ENCODE data around the gene LYRM4.

The LYRM4 gene

DNA sequence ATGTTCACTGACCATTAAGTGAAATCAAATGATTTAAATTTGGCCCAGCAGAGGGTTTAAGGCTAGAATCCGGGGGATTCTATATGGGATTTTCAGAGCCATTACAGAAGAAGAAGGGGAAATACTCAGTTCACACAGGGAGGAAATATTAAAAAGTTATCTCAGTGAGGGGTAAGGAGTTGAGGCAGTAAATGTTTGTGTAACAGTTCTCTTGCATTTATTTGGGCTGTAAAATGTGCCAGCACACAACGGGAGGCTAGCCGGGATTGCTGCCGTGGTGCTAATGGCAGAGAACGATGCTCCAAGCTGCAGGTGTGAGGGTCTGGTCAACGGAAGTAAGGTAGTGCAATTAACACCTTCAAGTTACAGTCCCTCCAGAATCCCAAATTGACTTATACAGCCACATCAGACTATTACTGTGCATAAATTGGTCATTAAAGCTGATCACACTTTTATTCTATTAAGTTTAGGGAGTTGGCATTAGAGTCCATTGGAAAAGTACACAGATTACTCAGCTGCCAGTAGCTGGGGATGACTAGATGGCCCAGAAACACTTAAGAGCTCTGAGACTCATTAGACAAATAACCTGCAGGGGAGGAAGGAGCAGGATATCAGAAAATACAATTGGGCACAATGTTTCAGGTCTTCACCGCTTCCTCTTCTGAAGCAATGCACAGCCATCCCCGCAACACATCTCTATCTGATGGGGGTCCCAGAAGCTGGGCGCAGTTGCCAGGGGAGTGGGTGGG is 144.3 kb downstream of the LYRM4 start:
- DNase-seq: no peak

DNA sequence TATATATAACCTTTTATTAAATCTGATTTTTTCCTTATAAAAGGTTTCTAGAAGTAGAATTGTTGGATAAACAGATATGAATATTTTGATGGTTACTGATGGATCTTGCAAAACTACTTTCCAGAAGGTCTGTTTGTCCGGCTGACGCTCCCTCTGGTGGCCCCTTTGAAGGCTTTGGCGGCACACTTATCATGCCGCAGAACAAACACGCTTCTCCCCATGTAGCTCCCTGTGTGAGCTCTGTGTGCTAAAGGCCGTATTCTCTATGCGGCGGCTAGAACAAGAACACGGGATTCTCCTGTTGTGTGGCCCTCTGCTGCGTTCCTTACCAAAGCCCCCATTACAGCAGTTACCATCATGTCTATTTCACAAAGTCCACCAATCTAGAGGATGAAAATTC is 145.6 kb downstream of the LYRM4 start:
- no peak for DNase-seq

DNA sequence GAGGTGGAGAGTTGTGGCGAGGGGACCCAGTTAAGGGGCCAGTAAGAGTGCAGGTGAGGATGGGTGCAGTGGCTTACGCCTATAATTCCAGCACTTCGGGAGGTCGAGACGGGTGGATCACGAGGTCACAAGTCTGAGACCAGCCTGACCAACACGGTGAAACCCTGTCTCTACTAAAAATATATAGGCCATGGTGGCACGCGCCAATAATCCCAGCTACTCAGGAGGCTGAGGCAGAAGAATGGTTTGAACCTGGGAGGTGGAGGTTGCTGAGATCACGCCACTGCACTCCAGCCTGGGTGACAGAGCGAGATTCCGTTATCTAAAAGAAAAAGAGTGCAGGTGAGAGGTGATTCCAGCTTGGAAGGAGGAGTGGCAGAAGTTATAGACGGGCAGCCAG is 147.7 kb downstream of the LYRM4 start:
- no peak for DNase-seq

DNA sequence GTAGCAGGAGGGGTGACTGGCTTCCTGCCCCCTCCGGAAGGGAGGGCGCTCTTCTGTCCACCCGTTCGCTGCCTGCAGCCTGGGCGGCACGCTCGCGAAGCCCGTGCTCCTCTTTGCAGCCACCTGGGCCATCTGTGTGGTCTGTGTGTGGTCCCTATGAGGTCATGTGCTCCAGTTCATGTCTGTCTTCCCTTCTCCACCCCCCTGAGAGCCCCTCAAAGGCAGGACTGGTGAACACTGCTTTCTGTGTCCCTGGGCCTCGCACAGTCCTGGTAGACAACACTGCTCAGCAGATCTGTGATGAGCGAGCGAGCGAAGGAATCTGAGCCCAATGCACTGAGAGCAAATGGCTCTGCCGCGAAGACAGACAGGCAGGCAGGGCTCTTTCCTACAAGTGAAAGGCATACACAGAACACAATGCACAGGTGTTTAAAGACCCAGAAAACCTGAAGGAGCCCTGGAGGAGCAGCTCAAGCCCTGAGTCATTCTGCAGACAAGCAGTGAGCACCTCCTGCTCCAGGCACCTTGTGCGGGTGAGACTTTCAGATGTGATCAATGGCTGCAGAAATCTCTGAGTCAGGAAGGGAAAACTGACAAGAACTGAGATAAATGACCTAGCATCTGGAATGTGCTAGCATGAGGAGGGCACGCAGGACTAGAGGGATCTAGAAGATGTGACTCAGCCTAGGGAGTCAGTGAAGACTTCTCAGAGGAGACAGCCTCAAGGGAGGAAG is 148.5 kb downstream of the LYRM4 start:
- DNase-seq: no peak

DNA sequence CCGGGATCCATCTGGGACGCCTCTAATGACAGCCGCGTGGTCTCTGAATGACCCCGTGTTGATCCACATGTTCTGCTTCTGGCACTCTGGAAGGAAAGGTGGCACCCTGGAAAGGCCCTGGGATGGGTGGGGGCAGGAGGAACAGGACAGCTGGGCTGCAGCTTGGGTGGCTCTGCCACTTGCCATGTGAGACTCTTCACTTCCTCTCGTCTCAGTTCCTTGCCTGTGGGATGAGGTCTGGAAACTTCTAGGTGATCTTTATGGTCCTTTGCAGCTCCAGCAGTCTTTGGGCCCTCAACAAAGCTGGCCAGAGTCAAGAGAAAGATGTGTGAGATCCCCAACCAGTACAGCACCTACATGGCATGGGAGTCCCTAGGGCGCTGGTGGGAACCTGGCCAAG is 149.1 kb downstream of the LYRM4 start:
- no peak for DNase-seq

DNA sequence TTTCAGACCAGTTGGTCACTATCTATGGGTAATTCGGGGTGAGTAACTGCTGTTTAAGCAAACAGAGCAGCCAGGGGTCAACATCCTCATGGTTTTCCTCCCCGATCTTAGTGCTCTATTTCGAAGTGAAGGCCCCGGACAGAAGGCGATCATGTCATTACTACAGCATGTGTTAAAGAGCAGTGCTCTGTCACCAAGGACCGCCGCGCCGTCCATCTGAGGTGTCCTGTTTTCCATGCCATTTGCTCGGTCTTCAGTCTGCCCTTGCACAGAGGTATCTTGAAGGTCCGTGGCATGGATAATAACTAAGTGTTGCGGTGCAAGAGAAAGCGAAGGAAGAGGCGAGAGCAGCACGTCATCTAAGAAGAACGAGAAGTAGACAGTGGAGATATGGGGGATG is 150.5 kb downstream of the LYRM4 start:
- DNase-seq: no peak

DNA sequence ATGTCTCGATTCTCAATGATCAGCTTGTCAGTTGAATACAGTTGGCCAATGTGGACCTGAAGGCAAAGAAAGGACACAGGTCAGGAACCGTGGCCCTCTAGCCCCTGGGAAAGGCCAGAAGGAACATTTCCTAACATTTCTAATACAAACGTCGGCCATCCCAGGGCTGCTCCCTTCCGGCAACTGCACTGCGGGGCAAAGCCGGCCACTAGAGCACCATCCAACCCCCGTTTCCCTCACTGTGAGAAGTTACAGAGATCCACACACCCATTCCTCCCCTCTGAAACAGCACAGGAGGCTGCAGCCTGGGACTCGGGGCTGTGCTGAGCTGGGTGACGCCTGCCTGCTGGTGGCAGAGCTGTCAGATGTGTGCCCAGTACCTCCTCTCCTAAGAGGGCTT is 151.3 kb downstream of the LYRM4 start:
- no peak for DNase-seq

DNA sequence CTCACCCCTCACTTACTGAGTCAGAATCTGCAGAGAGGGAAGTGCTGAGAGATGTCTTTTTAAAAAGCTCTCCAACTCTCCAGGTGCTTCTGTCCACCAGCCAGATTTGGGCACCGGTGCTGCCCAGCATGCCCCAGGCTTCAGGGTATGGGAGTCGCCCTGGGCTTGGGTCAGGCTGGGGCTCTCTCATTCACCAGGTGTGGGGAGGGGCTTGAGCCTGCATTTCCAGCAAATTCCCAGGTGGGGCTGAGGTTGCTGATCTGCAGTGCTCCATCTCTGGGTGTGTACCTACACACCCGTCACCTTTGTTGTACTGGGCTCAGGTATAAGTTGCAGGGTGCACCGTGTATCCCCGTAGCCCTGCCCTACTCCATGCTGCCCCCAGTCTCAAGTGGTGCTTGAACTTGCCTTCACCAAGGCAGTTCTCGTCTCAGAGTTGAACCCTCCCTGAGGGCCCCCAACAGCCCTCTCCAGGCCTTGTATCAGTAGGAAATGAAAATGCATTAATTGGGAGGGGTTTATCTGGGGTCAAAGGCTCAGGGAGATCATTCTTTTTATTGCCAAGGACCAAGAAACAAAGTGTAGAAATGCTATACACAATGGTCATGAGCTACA is 152.1 kb downstream of the LYRM4 start:
- no peak for DNase-seq

DNA sequence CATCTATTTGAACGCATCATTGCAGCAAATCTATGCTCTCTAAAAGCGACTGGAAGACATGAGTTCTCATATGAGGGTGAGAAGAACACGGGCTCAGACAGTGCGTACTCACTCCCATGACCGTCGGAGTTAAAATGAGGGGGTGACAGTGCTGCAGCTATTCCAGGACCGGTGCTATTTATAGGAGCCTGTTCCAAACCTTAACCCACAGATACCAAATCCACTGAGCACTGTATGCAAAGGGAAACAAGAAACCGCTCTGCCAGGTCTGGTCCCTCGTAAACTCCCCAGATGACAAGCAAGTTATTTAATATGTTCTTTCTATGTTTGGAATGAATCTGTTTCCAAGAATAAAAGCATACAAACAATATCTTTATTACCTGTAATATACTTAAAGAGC is 152.7 kb downstream of the LYRM4 start:
- DNase-seq: no peak

DNA sequence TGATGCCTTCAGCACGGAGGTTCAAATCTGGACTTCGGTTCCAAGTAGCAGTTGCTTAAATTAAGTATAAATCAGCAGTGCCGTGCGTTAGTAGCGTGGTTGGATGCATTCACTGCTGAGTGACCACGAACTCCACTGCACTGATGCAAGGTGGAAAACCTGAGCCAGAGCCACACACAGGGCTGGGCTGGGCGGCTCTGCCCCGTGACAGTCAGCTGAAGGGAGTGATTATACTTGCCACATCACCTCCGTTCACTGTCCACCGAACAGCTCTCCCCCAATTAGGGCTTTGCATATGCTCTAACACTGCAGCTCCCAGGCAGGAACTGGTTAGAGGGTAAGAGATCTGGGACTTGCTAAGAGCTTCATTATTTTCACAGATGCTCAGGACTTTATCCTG is 153.4 kb downstream of the LYRM4 start:
- no peak for DNase-seq

DNA sequence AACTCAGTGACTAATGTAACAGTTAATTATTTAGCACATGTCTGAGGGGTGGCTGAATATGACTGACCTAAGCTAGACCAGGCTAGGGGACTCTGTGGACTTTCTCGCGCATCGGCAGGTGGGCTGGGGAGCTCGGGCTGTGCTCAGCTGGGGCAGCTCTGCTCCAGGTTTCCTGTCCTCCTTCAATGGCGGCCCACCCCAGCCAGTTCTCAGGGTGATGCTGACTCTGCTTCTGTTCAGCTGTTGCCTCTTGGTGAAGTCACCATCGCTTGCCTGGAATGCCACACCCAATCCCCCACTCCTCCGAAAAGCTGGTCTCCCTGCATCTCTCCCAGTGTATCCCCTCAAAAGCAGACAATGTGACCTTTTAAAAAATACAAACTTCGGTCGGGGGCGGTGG is 155.6 kb downstream of the LYRM4 start:
- no peak for DNase-seq

DNA sequence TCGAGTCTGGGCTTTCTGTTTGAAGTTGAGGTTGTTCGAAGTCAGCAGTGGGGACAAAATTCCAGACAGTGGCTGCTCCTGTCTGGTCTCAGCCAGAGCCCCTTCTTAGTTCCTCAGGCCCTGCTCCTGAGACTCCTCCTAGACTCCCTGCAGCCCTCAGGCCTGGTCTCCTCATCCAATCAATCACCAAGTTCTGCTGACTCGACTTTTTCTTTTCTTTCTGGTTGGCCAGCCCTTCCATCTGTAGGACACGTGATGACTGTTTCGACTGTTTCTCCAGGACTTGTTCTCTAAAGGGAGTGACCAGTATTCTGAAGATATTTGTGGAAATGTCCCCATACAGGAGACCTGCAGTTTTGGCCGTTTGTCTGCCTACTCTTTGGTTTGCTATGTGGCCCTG is 156.1 kb downstream of the LYRM4 start:
- no peak for DNase-seq

DNA sequence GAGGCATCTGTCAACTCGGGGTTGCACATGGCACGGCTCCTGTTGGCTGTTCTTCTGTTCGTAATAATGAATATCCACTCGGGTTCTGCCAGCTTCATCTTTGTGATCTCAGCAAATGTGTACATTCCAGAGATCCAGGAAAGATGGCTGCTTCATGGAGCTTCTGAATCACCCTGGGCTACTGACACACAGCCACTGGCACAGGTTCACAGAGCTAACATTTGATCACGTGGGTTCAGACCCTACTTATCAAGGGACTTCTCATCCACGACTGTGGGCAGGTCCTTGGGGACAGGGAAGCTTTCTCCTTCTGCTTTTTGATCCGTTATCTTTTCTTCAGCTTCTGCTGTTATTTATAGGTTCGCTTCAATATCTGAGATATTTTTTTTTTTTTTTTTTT is 157.5 kb downstream of the LYRM4 start:
- no peak for DNase-seq

DNA sequence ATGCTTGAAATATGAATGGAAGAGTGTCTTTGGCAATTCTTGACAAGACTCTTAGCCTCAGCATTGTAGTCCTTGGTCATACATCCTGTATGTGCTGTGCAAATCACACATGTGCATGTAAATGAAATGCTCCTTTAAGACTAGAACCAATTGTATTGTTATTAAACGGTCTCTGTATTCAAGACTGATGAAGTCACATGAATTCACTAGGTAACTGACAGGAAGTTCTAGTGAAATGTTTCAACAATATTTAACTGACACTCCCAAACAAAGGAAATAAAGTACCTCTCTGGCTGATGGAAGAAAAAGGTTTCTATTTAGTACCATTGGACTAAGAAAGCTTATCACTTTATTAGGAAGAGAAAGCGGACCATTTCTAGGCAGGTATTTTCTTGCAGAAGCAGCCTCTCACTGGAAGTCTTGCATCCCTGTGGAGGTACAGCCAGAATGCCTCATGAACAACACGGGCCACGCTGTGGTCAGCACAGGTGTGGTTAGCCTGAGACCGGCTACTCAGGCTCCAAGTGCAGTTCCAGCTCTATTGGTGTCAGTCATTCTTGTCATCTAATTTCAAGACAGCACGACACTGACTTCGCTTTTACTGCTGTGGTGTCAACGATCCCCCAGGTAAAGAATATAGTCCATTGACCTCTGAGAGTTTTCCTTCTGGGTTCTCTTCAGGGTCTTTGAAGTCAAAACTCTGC is 158.3 kb downstream of the LYRM4 start:
- no peak for DNase-seq

DNA sequence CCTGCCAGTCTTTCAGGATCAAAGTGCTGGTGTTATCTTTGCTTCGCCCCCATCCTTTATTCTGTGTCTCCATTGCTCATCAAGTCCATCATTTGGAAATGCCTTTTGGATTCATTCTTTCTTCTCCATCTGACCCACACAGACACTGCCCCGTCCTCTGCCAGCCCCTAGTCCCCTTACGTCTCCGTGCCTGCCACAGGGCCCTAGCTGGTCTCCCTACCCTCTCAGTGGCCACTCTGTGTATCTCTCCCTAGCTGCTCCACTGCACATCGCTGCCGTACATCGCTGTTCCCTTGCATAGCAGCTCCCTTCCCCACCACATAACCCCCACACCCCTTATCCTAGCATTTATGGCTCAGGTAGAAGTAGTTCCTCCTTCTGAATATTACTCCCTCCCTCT is 159.9 kb downstream of the LYRM4 start:
- DNase-seq: no peak

DNA sequence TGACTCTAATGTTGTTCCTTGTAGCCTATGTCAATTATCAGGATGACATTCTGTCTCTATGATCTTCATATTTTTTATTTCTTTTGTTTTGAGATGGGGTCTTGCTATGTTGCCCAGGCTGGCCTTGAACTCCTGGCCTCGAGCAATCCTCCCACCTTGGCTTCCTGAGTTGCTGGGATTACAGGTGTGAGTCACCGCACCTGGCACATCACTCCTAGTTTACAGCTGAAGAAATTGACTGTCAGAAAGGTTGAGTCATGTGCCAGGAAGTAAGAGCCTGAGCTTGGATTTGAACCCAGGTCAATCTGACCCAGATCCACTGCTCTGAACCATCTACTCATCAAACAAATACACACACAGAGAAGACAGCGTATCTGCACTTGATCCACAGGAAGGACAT is 161.2 kb downstream of the LYRM4 start:
- DNase-seq: no peak

DNA sequence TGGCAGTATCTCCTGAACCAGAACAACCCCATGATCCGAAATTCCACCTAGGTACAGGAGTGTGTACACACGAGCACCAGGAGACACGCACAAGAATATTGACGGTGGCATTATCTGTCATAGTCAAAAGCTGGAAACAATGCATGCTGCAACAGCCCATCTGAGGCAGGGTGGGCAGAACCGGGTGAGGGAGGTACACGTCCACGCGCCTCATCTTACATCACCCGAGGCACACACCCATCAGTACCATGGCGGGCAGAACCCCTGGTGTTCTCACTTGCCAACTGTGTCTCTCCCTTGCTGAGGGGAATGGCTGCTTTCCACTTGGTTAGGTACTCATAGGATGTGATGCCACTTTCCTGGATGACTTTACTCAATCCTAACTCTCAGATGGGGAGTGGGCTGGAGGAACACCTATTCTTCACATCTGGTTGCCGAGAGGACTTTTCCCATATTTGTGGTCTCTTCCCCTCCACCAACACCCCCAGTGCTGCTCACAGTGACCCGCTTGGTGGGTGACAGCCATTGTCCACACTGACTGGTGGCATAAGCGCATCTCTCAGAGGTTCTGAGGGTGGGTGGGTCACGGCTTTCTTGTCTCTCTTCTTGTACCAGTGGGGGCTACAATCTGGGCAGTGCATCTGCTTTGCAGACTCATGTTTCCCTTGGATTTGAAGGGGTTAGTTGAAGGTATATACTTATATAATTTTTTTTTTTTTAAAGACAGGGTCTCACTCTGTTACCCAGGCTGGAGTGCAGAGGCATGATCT is 162.1 kb downstream of the LYRM4 start:
- no peak for DNase-seq

DNA sequence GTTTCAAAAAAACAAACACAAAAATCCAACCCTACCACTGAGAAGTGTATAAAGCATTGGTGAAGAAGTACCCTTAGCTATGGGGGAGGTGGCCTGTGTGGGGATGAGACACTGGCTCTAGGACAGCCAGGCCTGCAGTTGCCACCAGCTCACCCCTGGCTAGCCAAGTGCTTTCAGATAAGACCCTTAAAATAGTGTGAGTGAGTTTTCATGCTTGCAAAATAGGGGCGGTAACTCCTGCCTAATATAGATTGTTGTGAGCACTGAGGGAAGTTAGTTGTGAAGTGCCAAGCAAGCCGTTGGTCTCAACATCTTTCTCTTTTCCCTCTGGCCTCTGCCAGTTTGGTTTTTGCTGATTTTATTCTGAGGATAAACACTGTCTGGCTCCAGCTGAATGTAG is 164.3 kb downstream of the LYRM4 start:
- peak; percentile 53 for DNase-seq

DNA sequence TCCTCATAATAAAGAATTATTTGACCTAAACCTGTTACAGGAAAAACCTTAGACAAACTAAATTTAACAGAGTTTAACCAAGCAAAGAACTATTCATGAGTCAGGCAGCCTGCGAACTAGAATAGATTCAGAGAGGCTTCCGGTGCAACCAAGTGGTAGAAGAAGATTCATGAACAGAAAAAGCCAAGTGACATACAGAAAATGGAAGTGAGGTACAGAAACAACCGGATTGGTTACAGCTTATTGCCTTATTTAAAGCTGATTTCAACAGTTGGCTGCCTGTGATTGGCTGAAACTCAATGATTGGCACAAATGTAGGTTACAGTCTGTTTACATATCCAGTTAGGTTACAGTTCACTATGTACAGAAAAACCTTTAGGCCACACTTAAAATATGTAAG is 165.5 kb downstream of the LYRM4 start:
- peak; percentile 54 for DNase-seq

DNA sequence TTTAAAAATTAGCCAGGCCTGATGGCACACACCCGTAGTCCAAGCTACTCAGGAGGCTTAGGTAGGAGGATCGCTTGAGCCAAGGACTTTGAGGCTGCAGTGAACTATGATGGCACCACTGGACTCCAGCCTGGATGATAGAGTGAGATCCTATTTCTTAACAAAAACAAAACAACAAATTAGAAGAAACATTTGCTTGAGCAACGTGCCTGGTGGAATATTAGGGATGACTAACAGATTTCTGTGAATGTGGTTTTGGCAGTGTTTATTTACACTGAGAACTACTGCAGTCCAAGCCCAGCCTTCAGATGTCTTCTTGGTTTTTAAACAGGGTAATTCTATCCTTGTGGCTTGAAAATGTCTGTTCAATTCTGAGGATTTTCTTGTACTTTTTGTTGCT is 166.4 kb downstream of the LYRM4 start:
- no peak for DNase-seq

DNA sequence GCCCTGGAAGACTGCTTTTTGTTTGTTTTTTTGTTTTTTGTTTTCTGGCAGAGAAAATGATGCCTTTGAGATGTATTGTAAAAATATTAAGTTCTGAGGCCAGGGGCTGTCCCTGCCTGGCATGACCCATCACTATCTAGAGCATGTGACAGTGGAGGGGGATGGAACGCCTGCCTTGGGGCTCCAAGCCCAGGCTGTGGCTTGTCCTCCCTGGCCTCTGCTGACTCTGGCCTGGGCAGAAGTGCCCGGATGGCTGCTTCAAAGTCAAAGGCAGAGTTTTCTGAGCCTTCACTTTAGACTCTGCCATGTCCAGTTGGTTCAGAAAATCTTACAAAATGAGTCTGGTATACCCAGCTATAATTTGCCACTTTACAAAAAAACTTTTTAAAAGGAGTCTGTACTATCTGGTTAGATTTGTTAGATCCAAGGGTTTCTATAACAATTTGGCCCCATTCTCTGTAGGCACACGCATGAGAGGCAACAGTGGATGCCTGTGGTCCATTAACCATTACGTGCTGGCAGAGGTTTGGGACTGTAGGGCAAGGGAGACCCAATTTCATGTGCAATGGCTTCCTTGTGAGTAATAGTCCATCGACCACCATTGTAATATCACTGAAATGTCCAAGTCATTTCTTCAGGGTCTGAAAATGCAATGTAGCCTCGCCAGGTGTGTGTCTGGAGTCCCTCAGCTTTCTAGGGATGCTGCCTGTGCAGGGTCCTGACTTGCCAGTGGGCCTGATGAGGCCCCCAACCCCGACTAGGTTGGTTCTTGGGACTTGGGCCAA is 167.3 kb downstream of the LYRM4 start:
- no peak for DNase-seq

All from SIG-M5 (cell line).